Measurements from ENCODE around the gene SELENOF.

SELENOF gene

GRCh38 chr1:86913896-86914600 lies at the start of gene SELENOF:
Gene SELENOF (minus strand): TSS chr1:86914126. CDS start chr1:86914111, 15 bp downstream.
- DNase-seq, result peak; percentile 100

- no peak for DNase-seq
Measured at GRCh38 chr1:86960548-86960947, 46.6 kb upstream of the SELENOF start.

DNA sequence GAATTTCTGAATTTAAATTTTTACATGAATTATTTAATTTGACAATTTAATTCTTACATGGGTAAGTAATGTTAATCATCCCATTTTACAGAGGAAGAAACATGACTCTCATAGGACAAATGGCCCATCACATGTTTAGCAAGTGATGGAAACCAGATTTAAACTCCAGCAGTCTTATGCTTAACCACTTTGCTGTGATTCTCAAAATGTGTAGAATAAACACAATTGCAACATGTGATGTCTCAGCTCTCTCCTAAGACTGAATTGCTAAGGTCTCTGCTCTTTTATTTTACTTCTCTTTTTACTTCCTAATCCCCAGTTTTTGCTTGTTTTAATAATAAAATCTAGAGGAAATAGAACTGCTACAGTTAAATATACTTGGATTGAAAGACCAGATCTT lies 43.3 kb upstream of the SELENOF start:
- DNase-seq, result no peak

GRCh38 chr1:86956221-86956620 lies 42.3 kb upstream of the SELENOF start:
- DNase-seq, result no peak

DNA sequence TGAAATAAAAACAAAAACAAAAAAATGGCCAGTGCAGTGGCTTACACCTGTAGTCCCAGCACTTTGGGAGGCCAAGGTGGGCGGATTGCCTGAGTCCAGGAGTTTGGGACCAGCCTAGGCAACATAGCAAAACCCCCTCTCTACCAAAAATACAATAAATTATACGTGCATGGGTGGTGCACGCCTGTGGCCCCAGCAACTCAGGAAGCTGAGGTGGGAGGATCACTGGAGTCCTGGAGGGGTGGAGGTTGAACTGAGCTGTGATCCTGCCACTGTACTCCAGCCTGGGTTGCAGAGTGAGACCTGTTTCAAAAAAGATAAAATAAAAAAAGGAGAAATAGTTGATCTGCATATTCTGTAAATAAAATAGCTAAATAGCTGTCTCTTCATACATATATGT lies 41.8 kb upstream of the SELENOF start:
- no peak for DNase-seq

- DNase-seq, result peak; percentile 74
Measured at GRCh38 chr1:86953167-86953566, 39.2 kb upstream of the SELENOF start.

GRCh38 chr1:86951430-86951829 lies 37.5 kb upstream of the SELENOF start:
- peak; percentile 31 for DNase-seq

DNA sequence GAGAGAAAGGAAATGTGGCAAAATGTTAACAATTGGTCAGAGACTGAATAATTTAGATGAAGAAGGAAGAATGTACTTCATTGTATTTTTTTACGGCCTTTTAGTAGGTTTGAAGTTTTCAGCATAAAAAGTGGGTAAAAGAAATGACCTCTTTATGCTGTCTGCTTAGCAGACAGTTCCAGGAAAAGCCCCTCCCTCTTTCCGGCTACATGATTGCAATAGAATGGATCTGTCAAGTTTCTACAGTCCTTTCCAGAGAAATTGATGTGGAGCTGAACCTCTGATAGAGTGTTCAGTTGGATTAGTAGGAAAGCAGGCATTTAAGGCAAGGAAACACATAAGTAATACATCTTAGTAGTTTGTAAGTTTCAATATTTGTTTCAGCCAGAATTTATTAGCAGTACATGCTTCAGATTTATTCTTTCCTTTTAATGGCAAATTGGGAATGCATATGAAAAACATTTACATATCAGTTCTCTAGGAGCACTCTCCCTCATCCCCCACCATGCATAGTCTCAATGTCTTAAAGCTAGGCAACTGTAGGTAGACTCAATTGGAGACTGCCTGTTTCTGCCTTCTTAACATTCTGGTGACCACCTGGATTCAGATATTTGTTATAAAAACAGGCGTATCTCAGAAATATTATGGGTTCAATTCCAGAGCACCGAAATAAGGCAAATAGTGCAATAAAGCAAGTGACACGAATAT lies 36.9 kb upstream of the SELENOF start:
- DNase-seq, result peak; percentile 29

GRCh38 chr1:86948212-86948611 lies 34.3 kb upstream of the SELENOF start:
- DNase-seq, result no peak

- peak; percentile 20 for DNase-seq
Measured at GRCh38 chr1:86942743-86943142, 28.8 kb upstream of the SELENOF start.

GRCh38 chr1:86942042-86942441 lies 28.1 kb upstream of the SELENOF start:
- DNase-seq, result no peak

DNA sequence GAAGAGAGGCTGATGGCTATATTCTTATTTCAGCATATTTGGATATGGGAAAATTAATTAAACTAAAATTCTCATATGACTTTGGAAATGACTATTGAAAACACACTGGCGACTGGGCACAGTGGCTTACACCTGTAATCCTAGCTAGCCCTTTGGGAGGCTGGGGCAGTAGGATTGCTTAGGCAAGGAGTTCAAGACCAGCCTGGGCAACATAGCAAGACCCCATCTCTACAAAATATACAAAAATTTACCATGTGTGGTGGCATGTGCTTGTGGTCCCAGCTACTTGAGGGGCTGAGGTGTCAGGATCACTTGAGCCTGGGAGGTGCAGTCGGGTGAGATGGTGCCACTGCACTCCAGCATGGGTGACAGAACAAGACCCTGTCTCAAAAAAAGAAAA lies 26.7 kb upstream of the SELENOF start:
- DNase-seq, result no peak

DNA sequence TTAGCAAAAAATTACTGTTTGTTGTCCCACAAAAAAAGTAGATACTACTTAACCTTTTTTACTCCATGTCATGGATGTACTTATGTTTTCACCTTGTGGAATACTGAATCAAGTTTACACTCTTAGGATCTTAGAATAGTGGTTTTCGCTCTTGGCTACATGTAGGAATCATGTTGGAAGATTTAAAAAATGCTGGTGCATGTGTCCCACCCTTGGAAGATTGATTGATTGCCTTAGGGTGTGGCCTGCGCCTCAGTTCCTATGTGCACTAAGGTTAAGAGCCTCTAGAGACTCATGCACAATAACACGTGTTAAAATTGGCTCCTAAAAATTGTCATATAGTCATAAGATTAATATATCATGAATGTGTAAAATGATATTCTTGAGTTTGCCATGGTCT lies 25.5 kb upstream of the SELENOF start:
- DNase-seq, result no peak

- no peak for DNase-seq
Measured at GRCh38 chr1:86938855-86939254, 24.9 kb upstream of the SELENOF start.

DNA sequence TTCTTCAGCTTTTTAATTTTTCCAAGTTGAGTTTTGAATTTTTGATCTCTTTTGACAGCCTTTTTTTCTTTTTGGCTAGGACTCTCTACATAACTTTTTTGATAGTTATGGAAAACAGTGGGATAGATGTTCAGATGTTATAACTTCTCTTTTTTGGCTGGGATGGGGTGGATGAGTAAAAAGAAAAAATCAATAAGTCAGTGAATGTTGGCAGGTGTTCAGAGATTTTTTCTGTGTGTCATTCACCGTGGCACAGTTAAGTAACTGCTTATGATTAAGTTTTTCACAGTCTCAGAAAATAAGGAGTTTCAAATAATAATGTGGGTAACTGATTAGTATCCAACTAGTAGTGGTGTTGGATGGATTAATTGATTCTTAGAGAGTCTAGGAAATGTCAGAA lies 24.5 kb upstream of the SELENOF start:
- peak; percentile 10 for DNase-seq

DNA sequence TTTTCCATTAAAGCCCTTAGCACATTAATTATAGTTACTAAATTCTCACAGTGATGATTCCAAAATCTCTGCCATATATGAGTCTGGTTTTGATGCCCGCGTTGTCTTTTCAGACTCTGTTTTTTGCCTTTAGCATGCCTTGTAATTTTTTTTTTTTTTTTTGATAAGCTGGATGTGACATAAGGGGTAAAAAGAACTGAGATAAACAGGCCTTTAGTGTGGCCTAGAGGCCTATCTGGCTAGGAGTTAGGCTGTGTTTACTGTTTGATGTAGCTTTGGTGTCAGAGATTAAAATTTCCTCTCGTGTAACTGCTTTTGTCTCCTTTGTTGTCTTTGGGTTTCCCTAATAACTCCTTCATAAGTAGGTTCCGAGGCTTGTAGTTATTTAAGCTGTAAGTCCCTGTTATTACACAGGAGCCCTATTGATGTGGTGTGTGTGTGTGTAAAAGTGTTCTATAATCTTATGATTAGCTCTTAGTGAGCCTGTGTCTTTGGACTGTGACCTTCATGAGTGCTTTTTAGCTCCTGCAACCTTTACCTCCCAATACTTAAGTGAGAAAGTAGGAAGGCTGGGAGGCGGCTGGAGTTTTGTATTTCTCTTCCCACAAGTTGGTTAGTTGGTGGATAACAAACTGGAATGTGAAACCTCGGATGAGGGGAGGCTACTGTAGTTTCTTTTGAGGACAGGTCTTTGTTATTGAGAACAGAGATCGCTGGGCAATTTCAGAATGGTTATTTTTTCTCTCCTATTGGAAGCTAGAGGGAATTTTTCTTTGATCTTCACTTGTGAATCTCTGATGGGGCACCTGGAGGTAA lies 19.8 kb upstream of the SELENOF start:
- DNase-seq, result peak; percentile 58

DNA sequence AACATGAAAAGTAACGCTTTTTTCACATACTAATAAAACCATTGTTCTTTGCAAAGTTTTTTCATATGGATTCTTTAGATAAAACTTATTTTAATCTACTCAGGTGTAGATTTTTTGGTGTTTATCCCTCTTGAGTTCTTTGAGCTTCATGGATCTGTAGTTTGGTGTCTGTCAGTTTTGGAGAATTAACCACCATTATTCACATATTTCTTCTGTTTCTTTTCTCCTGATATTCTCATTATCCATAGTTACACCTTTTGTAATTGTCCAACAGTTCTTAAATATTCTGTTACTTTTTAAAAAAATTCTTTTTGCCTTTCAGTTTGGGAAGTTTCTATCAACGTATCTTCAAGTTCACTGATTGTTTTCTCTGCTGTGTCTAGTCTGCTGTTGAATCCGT lies 19.1 kb upstream of the SELENOF start:
- no peak for DNase-seq

DNA sequence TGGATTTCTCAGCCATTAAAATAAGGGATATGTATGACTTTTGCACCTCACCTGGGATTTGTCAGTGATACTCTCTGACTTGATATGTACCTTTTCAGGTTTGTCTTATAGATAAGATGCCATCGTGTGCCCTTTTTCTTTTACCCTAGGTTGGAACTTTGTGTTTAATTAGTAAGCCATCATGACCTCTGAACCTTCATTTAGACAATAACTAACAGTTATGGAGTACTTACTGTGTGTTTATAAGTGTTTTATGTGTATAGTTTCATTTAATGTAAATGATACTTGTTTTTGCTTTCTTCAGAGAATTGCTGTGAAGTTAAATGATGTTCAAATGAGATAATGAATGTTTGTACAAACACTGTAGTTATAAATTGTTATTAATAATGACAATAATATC lies 14.9 kb upstream of the SELENOF start:
- DNase-seq, result no peak

DNA sequence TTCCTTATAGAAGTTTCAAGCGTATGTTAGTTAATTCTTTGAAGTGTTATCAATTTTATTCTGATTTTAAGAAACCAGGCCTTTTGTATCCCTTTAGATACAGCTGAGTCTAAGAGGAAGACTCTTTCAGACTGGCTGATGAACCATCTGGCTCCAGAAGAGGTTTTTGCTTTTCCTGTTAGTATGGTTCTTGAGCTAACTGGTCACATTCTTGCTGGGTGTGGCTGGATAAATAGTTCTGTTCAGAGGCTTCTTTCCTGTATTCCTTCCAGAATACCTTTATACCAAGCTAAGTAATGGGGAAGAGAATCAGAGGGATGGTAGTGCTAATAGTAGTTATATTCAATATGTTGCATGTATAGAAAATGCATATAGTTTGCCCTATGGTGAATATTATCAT lies 13.0 kb upstream of the SELENOF start:
- no peak for DNase-seq

- no peak for DNase-seq
Measured at GRCh38 chr1:86925742-86926141, 11.8 kb upstream of the SELENOF start.

GRCh38 chr1:86924324-86924960 lies 10.5 kb upstream of the SELENOF start:
- no peak for DNase-seq

DNA sequence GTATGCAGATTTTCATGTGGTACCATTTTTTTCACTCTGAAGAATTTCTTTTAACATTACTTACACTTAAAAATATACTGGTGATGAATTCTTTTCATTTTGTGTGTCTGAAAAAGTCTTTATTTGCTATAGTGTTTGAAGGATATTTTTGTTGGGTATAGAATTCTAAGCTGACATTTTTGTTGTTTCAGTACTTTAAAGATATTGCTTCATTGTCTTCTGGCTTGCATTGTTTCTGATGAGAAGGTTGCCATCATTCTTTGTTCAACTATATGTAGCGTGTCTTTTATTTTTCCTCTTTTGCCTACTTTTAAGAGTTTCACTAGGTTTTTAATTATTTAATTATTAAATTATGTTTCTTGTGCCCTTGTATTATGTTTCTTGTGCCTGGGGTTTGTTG lies 8.5 kb upstream of the SELENOF start:
- DNase-seq, result no peak

DNA sequence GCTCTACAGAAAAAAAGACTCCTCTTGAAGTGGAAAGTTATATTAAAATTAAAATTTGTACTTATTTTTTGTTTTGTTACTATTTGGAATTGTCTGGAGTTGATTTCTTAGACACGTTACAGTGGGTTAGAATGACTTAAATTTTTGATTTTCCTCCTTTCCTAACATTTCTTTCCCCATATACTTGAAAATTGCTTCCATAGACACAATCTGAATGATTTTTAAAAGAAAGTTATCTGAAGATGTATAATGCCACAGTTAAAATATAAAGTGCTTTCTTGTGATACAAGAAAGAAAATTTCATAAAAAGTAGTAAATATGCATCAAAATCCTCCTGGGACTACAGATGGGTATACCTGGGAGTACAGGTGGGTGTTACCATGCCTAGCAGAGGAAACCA lies 2.8 kb upstream of the SELENOF start:
- no peak for DNase-seq

Data from OCI-M1 (cell line).